KMS-11 (cell line): ENCODE measurements around the gene TACSTD2.

Experiments used
- H2AFZ ChIP-seq: fragments of 200-600 bp; sonication (generic); 2 replicates; pipeline ENCODE4 v1.6.1; 2016; ENCODE audit warnings: antibody characterized with exemption, mixed run types, low read depth
- H3K27ac ChIP-seq: fragments of 200-600 bp; sonication (generic); 2 replicates; pipeline ENCODE4 v1.6.1; 2016; ENCODE audit warnings: mild to moderate bottlenecking, mixed run types
- H3K27me3 ChIP-seq: fragments of 200-600 bp; sonication (generic); 2 replicates; pipeline ENCODE4 v1.6.1; 2017; ENCODE audit warnings: mild to moderate bottlenecking, low read depth, mixed run types, moderate library complexity; ENCODE audit not compliant: insufficient read depth
- H3K36me3 ChIP-seq: fragments of 200-600 bp; sonication (generic); 2 replicates; pipeline ENCODE4 v1.6.1; 2017; ENCODE audit warnings: mild to moderate bottlenecking, mixed run types; ENCODE audit not compliant: insufficient read depth
- H3K4me1 ChIP-seq: fragments of 200-600 bp; sonication (generic); 2 replicates; pipeline ENCODE4 v1.6.1; 2016; ENCODE audit warnings: mild to moderate bottlenecking, low read depth, mixed run types; ENCODE audit not compliant: poor library complexity, severe bottlenecking
- H3K4me2 ChIP-seq: fragments of 200-600 bp; sonication (generic); 2 replicates; pipeline ENCODE4 v1.7.0; 2016; ENCODE audit warnings: mild to moderate bottlenecking, mixed run types
- H3K4me3 ChIP-seq: fragments of 200-600 bp; sonication (generic); IDR thresholded peaks from 2 replicates; pipeline ENCODE4 v1.6.1; 2017; ENCODE audit warnings: low read depth, low read length, mixed read lengths; ENCODE audit not compliant: insufficient read depth
- H3K79me2 ChIP-seq: fragments of 200-600 bp; sonication (generic); 2 replicates; pipeline ENCODE4 v1.6.1; 2016; ENCODE audit warnings: low read depth, mixed run types; ENCODE audit not compliant: insufficient read depth
- H3K9ac ChIP-seq: fragments of 200-600 bp; sonication (generic); 2 replicates; pipeline ENCODE4 v1.6.1; 2016; ENCODE audit warnings: mild to moderate bottlenecking, mixed run types
- H4K20me1 ChIP-seq: fragments of 200-600 bp; sonication (generic); 2 replicates; pipeline ENCODE4 v1.6.1; 2016; ENCODE audit warnings: mild to moderate bottlenecking, mixed run types; ENCODE audit not compliant: insufficient read depth
- CTCF ChIP-seq: fragments of 200-600 bp; sonication (generic); conservative IDR thresholded peaks from 2 replicates; pipeline ENCODE4 v1.6.1; 2017; ENCODE audit warnings: low read depth, mild to moderate bottlenecking, antibody characterized with exemption, low read length, moderate library complexity, mixed read lengths

TACSTD2 gene

GRCh38 chr1:58573705-58574591 is 3.1 kb downstream of the TACSTD2 start:
- H3K27ac ChIP-seq = no peak overlapping the region
- no peaks in the 10 kb centered on the region for H4K20me1 ChIP-seq
- H2AFZ ChIP-seq = no peak overlapping the region
- H3K9ac ChIP-seq = no peak overlapping the region
- H3K4me3 ChIP-seq = no peak overlapping the region
- no peaks in the 10 kb centered on the region for H3K27me3 ChIP-seq
- H3K79me2 ChIP-seq = no peaks in the 10 kb centered on the region
- H3K4me1 ChIP-seq = peaks cover 9% of the 10 kb centered on the region
- no peaks in the 10 kb centered on the region for H3K36me3 ChIP-seq
- no peak for TF ChIP-seq CTCF
- H3K4me2 ChIP-seq = no peak overlapping the region

- H3K4me2 ChIP-seq = no peak overlapping the region
- H2AFZ ChIP-seq = no peak overlapping the region
- no peaks in the 10 kb centered on the region for H3K36me3 ChIP-seq
- H3K4me3 ChIP-seq = no peak overlapping the region
- no peak overlapping the region for H3K27ac ChIP-seq
- H3K9ac ChIP-seq = no peak overlapping the region
- no peaks in the 10 kb centered on the region for H3K27me3 ChIP-seq
- H3K79me2 ChIP-seq = no peaks in the 10 kb centered on the region
- peaks cover 9% of the 10 kb centered on the region for H3K4me1 ChIP-seq
- no peak for TF ChIP-seq CTCF
- H4K20me1 ChIP-seq = no peaks in the 10 kb centered on the region
Measured at GRCh38 chr1:58573138-58573537, 3.9 kb downstream of the TACSTD2 start.

GRCh38 chr1:58572690-58573089 is 4.4 kb downstream of the TACSTD2 start:
- no peak for TF ChIP-seq CTCF
- Histone ChIP-seq H2AFZ (no peak overlapping the region), H3K9ac (no peak overlapping the region), H3K36me3 (no peaks in the 10 kb centered on the region), H3K79me2 (no peaks in the 10 kb centered on the region), H3K4me1 (peaks cover 9% of the 10 kb centered on the region), H3K27me3 (no peaks in the 10 kb centered on the region), H3K4me2 (no peak overlapping the region), H3K4me3 (no peak overlapping the region), H4K20me1 (no peaks in the 10 kb centered on the region), H3K27ac (no peak overlapping the region)

- Histone ChIP-seq H3K27ac (no peak overlapping the region), H3K9ac (no peak overlapping the region), H3K4me3 (no peak overlapping the region), H3K36me3 (no peaks in the 10 kb centered on the region), H3K4me1 (peaks cover 9% of the 10 kb centered on the region), H2AFZ (no peak overlapping the region), H3K27me3 (no peaks in the 10 kb centered on the region), H3K4me2 (no peak overlapping the region), H4K20me1 (no peaks in the 10 kb centered on the region), H3K79me2 (no peaks in the 10 kb centered on the region)
- TF ChIP-seq CTCF = no peak
Measured at GRCh38 chr1:58571616-58572015, 5.4 kb downstream of the TACSTD2 start.
